ENCODE data around the gene STK24. TPM values are rescaled to one million over a fixed set of nuclear protein-coding genes. Genes with fewer than 3 reads are reported as not detected.

Gene STK24
- polyA plus RNA-seq, 1 of the 3 experiments (the other 2 are of a cell fraction), result 30.5 TPM

DNA sequence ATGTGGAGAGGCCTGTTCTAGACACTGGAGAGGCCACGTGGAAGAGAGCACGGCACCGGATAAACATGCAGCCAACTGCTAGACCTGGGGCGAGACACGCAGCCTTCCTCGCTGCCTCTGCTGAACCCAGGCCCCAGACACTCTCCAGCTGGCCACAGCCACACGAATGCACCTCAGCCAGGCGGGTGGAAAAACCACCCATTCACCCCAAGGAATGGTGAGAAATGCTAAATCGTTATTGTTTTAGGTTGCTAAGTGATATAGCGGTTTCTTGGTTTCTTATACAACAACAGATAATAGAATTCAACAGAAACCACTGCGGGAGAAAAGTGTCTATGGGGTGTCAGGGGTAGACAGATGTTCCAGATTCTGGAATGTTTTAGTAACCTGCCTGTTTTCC, 52.5 kb downstream of the STK24 start:
- POLR2A ChIA-PET, result no interaction called here
- Histone ChIP-seq H3F3A (replicated peaks; ENCODE audit: insufficient read depth) (peaks cover 3% of the 10 kb centered on the region), H3K79me2 (ENCODE audit: insufficient read depth) (peaks cover 100% of the 10 kb centered on the region), H3K27ac (ENCODE audit: low read depth in 2 of 2, low read length in 1 of 2) (no peak overlapping the region), H2AFZ (ENCODE audit: low read depth) (no peak overlapping the region), H3K9me2 (no peaks in the 10 kb centered on the region), H3K9ac (no peak overlapping the region), H3K4me3 (ENCODE audit: low read depth in 2 of 2, low read length in 1 of 2) (no peak overlapping the region), H3K27me3 (ENCODE audit: insufficient read depth) (no peaks in the 10 kb centered on the region), H4K20me1 (ENCODE audit: insufficient read depth) (peaks cover 97% of the 10 kb centered on the region), H3K9me3 (no peaks in the 10 kb centered on the region), H3K4me1 (ENCODE audit: control insufficient read depth in 1 of 2, insufficient read depth in 2 of 2, low read depth in 1 of 2, low read length in 1 of 2) (peaks cover 0 to 30% of the 10 kb centered on the region in 2 experiments; a peak in 1 of 4 replicates), H3K36me3 (replicated peaks in 1 of 2; ENCODE audit: control insufficient read depth in 1 of 2, insufficient read depth in 2 of 2, low read length in 1 of 2) (no peaks in the 10 kb centered on the region), H3K4me2 (no peak overlapping the region)
- TF ChIP-seq RFX5 (IDR thresholded peaks at IDR 0.05; ENCODE audit: low read length), result no peak
- 90% methylated on average over 11 of the region's 11 CpGs for WGBS (ENCODE audit: low lambda C conversion rate)
- no peak for DNase-seq
- CTCF ChIA-PET, result no interaction called here

DNA sequence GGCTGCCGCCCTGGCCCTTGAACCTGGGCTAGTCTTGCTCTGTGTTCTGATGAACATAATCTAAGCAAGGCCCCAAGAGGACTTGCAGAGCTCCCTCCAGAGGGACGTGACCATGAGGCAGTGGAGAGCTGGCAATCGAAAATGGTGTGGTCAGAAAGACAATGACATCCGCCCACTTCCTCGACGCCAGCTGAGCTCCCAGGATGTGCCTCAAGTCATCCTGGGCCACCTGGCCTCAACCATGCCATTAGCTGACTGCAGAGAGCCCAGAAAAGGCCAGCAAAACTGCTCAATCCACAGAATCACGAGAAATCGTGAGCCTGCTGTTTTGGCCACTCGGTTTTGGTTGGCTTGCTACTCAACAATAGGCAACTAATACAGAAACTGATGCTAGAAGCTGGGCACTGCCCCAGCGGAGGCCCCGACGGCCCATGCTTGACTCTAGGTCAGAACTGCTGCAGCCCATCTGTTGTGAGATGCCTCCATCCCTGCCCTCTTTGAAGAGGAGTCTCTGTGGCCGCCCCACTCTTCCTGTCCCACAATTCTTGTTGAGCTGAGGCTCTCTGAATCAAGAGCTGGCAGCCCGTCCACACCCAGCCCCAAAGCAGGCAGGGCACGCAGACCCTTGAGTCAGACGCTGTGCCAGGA, 53.3 kb downstream of the STK24 start:
- POLR2A ChIA-PET, result no interaction called here
- peaks cover 0 to 30% of the 10 kb centered on the region in 2 experiments; a peak in 1 of 4 replicates for H3K4me1 ChIP-seq (ENCODE audit: control insufficient read depth in 1 of 2, insufficient read depth in 2 of 2, low read depth in 1 of 2, low read length in 1 of 2)
- H3K9me3 ChIP-seq, result no peaks in the 10 kb centered on the region
- WGBS (ENCODE audit: low lambda C conversion rate), result 97% methylated on average over 14 of the region's 16 CpGs
- no peak overlapping the region for H3K4me2 ChIP-seq
- H3K36me3 ChIP-seq (replicated peaks in 1 of 2; ENCODE audit: control insufficient read depth in 1 of 2, insufficient read depth in 2 of 2, low read length in 1 of 2), result peaks cover 0 to 4% of the 10 kb centered on the region in 2 experiments
- CTCF ChIA-PET, result no interaction called here
- H4K20me1 ChIP-seq (ENCODE audit: insufficient read depth), result peaks cover 90% of the 10 kb centered on the region
- H3K9me2 ChIP-seq, result no peaks in the 10 kb centered on the region
- peaks cover 2% of the 10 kb centered on the region for H3F3A ChIP-seq (replicated peaks; ENCODE audit: insufficient read depth)
- no peaks in the 10 kb centered on the region for H3K27me3 ChIP-seq (ENCODE audit: insufficient read depth)
- H3K79me2 ChIP-seq (ENCODE audit: insufficient read depth), result peaks cover 97% of the 10 kb centered on the region
- H2AFZ ChIP-seq (ENCODE audit: low read depth), result no peak overlapping the region
- no peak for DNase-seq
- no peak overlapping the region for H3K4me3 ChIP-seq (ENCODE audit: low read depth in 2 of 2, low read length in 1 of 2)
- no peak overlapping the region for H3K27ac ChIP-seq (ENCODE audit: low read depth in 2 of 2, low read length in 1 of 2)
- H3K9ac ChIP-seq, result no peak overlapping the region
- TF ChIP-seq PBX3 (IDR thresholded peaks at IDR 0.05) (no peak), SMC3 (IDR thresholded peaks at IDR 0.05; ENCODE audit: low read depth, low read length) (no peak), REST (IDR thresholded peaks at IDR 0.05; ENCODE audit: low read depth, low read length) (no peak), NFIC (IDR thresholded peaks at IDR 0.05; ENCODE audit: borderline replicate concordance) (no peak), SIN3A (IDR thresholded peaks at IDR 0.05; ENCODE audit: borderline replicate concordance, low read depth, low read length) (no peak), RFX5 (IDR thresholded peaks at IDR 0.05; ENCODE audit: low read length) (no peak), FOXJ3 (CRISPR knock-in tag; IDR thresholded peaks at IDR 0.05) (no peak), ELF1 (IDR thresholded peaks at IDR 0.05) (no peak), TAF1 (IDR thresholded peaks at IDR 0.05; ENCODE audit: borderline replicate concordance, low read depth, low read length) (no peak), POLR2AphosphoS5 (IDR thresholded peaks at IDR 0.05; ENCODE audit: low read depth, low read length) (no peak), NRF1 (IDR thresholded peaks at IDR 0.05; ENCODE audit: low read depth, low read length) (no peak), RCOR1 (IDR thresholded peaks at IDR 0.05; ENCODE audit: low read length) (no peak), GATA2 (CRISPR knock-in tag; IDR thresholded peaks at IDR 0.05) (no peak), ZBTB33 (IDR thresholded peaks at IDR 0.05; ENCODE audit: borderline replicate concordance, low read depth) (no peak)
- TF ChIP-seq, protein P1, sequence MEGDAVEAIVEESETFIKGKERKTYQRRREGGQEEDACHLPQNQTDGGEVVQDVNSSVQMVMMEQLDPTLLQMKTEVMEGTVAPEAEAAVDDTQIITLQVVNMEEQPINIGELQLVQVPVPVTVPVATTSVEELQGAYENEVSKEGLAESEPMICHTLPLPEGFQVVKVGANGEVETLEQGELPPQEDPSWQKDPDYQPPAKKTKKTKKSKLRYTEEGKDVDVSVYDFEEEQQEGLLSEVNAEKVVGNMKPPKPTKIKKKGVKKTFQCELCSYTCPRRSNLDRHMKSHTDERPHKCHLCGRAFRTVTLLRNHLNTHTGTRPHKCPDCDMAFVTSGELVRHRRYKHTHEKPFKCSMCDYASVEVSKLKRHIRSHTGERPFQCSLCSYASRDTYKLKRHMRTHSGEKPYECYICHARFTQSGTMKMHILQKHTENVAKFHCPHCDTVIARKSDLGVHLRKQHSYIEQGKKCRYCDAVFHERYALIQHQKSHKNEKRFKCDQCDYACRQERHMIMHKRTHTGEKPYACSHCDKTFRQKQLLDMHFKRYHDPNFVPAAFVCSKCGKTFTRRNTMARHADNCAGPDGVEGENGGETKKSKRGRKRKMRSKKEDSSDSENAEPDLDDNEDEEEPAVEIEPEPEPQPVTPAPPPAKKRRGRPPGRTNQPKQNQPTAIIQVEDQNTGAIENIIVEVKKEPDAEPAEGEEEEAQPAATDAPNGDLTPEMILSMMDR (IDR thresholded peaks at IDR 0.05), result no peak
